ENCODE data around the gene CCIN. TPM values are rescaled to one million over a fixed set of nuclear protein-coding genes. Genes with fewer than 3 reads are reported as not detected.

The CCIN gene
- total RNA-seq, 4 donors from 2014 or later, result not detected

- TF ChIP-seq, protein P1, sequence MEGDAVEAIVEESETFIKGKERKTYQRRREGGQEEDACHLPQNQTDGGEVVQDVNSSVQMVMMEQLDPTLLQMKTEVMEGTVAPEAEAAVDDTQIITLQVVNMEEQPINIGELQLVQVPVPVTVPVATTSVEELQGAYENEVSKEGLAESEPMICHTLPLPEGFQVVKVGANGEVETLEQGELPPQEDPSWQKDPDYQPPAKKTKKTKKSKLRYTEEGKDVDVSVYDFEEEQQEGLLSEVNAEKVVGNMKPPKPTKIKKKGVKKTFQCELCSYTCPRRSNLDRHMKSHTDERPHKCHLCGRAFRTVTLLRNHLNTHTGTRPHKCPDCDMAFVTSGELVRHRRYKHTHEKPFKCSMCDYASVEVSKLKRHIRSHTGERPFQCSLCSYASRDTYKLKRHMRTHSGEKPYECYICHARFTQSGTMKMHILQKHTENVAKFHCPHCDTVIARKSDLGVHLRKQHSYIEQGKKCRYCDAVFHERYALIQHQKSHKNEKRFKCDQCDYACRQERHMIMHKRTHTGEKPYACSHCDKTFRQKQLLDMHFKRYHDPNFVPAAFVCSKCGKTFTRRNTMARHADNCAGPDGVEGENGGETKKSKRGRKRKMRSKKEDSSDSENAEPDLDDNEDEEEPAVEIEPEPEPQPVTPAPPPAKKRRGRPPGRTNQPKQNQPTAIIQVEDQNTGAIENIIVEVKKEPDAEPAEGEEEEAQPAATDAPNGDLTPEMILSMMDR (IDR thresholded peaks at IDR 0.05), result no peak
- TF ChIP-seq POLR2A (IDR thresholded peaks at IDR 0.05), result no peak
- intact Hi-C loops (cut with DNase I; ENCODE audit: low total_unique reads), result no loop called here
- H3K4me3 ChIP-seq (ENCODE audit: low read depth, poor library complexity, severe bottlenecking), result no peak overlapping the region
- no peak for DNase-seq (ENCODE audit: low spot score in 2 of 2)
Observed at GRCh38 chr9:36187414-36187813, 18.2 kb downstream of the CCIN start.

- H3K4me3 ChIP-seq (ENCODE audit: low read depth, poor library complexity, severe bottlenecking), result no peak overlapping the region
- TF ChIP-seq, protein P1 (IDR thresholded peaks at IDR 0.05), result no peak
- no peak for TF ChIP-seq POLR2A (IDR thresholded peaks at IDR 0.05)
- 90 to 94% methylated on average over 5 of the region's 5 CpGs for WGBS, 2 donors
- intact Hi-C loops (cut with DNase I; ENCODE audit: low total_unique reads), result no loop called here
- DNase-seq (ENCODE audit: low spot score in 2 of 2), result no peak
Observed at GRCh38 chr9:36188212-36188611, 19.0 kb downstream of the CCIN start.

DNA sequence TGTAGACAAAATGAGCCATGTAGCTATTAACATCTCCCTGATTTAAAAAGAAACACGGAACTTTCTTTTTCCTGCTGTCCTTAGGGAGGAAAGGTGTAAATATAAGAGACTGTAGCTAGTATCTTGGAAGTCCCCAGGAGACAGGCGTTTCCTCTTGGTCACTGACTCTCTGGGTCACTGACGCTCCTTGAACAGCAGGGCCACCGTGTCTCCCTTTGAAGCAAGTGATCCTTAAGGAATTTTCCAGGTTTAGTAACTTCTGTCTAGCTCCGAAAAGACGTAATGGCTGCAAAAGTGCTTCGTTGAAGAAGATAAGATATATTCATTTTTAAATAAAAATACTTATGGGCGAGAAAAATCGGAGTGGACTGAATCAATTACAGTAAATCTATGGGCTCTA, 20.8 kb downstream of the CCIN start:
- no peak overlapping the region for H3K4me3 ChIP-seq (ENCODE audit: low read depth, poor library complexity, severe bottlenecking)
- DNase-seq (ENCODE audit: low spot score in 2 of 2), result no peak
- intact Hi-C loops (cut with DNase I; ENCODE audit: low total_unique reads), result no loop called here
- 6 to 12% methylated on average over 9 of the region's 9 CpGs for WGBS, 2 donors
- TF ChIP-seq POLR2A (IDR thresholded peaks at IDR 0.05), result no peak
- TF ChIP-seq, protein P1 (IDR thresholded peaks at IDR 0.05), result no peak

DNA sequence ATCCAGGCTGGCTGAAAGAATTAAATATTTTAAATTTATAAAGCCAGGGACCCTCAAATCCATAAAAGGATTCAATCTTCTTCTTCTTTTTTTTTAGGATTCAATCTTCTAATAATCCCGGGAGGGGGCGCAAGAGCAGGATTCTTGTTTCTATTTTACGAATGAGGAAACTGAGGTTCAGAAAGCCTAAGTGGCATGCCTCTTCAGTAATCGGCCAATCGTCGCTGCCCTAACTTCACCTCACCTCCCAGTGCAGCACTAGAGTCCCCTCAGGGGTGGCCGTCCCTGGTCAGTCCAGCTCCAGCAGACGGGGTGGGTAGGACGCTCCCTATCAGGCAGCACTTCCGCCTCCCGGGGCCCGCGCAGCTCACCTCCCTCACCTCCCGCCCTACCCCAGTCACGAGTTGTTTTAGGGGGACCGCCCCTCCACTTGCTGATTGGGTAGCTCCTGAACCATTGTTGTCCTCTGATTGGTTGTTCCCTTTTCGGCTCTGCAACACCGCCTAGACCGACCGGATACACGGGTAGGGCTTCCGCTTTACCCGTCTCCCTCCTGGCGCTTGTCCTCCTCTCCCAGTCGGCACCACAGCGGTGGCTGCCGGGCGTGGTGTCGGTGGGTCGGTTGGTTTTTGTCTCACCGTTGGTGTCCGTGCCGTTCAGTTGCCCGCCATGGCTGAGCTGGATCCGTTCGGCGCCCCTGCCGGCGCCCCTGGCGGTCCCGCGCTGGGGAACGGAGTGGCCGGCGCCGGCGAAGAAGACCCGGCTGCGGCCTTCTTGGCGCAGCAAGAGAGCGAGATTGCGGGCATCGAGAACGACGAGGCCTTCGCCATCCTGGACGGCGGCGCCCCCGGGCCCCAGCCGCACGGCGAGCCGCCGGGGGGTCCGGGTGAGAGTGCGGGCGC, 21.5 kb downstream of the CCIN start, which contains the start of gene CLTA:
TSS of gene CLTA (plus strand) at position 534 of the 902 bp plus-strand sequence. CDS start at position 670, 136 bp downstream.
- TF ChIP-seq POLR2A (IDR thresholded peaks at IDR 0.05), result no peak
- TF ChIP-seq, protein P1 (IDR thresholded peaks at IDR 0.05), result no peak
- intact Hi-C loops (cut with DNase I; ENCODE audit: low total_unique reads), result no loop called here

GRCh38 chr9:36191290-36191645, 22.1 kb downstream of the CCIN start:
- intact Hi-C loops (cut with DNase I; ENCODE audit: low total_unique reads), result no loop called here
- 0% methylated on average over 15 to 18 of the region's 18 CpGs for WGBS, 2 donors
- TF ChIP-seq, protein P1 (IDR thresholded peaks at IDR 0.05), result no peak
- no peak for TF ChIP-seq POLR2A (IDR thresholded peaks at IDR 0.05)
- peak in 1 of 2 donors; percentile 90 for DNase-seq (ENCODE audit: low spot score in 2 of 2)
- peak overlapping the region; percentile 96 for H3K4me3 ChIP-seq (ENCODE audit: low read depth, poor library complexity, severe bottlenecking)

More for the DNA sequence above, 21.5 kb downstream of the CCIN start, which contains the start of gene CLTA:
- H3K4me3 ChIP-seq (ENCODE audit: low read depth, poor library complexity, severe bottlenecking), result peak within 1 kb of the TSS; percentile 96
- WGBS, 2 donors, result 0% methylated on average over 29 to 49 of the region's 68 CpGs
- peak; percentile 99 for DNase-seq (ENCODE audit: low spot score in 2 of 2)
